Measurements from ENCODE around the gene CAPN3. TPM values are rescaled to one million over a fixed set of nuclear protein-coding genes. Genes with fewer than 3 reads are reported as not detected.

CAPN3 gene
- total RNA-seq, 1 donor from 2014 or later, result 45.4 TPM

- peaks cover 100% of the 10 kb centered on the region for H3K36me3 ChIP-seq
- DNase-seq (no peak), ATAC-seq (no peak)
- no peak overlapping the region for H3K4me3 ChIP-seq
- no peaks in the 10 kb centered on the region for H3K27me3 ChIP-seq
- intact Hi-C loops (cut with DNase I), result no loop called here
- TF ChIP-seq CTCF (IDR thresholded peaks at IDR 0.05), result no peak
- H3K4me1 ChIP-seq, result no peaks in the 10 kb centered on the region
- no peak overlapping the region for H3K27ac ChIP-seq
- no peaks in the 10 kb centered on the region for H3K9me3 ChIP-seq
Measured at GRCh38 chr15:42421376-42421775, 62.1 kb downstream of the CAPN3 start.

- Histone ChIP-seq H3K4me3 (no peak overlapping the region), H3K4me1 (no peaks in the 10 kb centered on the region), H3K27ac (no peak overlapping the region), H3K9me3 (no peaks in the 10 kb centered on the region), H3K36me3 (peaks cover 100% of the 10 kb centered on the region), H3K27me3 (no peaks in the 10 kb centered on the region)
- DNase-seq, result no peak
- TF ChIP-seq CTCF (IDR thresholded peaks at IDR 0.05), result no peak
- ATAC-seq, result no peak
- intact Hi-C loops (cut with DNase I), result no loop called here
Measured at GRCh38 chr15:42427429-42428223, 68.3 kb downstream of the CAPN3 start.

GRCh38 chr15:42444415-42445063 lies 85.2 kb downstream of the CAPN3 start:
- no peak for TF ChIP-seq CTCF (IDR thresholded peaks at IDR 0.05)
- Histone ChIP-seq H3K36me3 (peaks cover 95% of the 10 kb centered on the region), H3K4me1 (no peaks in the 10 kb centered on the region), H3K4me3 (no peak overlapping the region), H3K27ac (no peak overlapping the region), H3K27me3 (no peaks in the 10 kb centered on the region), H3K9me3 (no peaks in the 10 kb centered on the region)
- intact Hi-C loops (cut with DNase I), result no loop called here
- ATAC-seq, result no peak
- no peak for DNase-seq

GRCh38 chr15:42445551-42445950 lies 86.2 kb downstream of the CAPN3 start:
- no peaks in the 10 kb centered on the region for H3K9me3 ChIP-seq
- TF ChIP-seq CTCF (IDR thresholded peaks at IDR 0.05), result no peak
- no peak overlapping the region for H3K4me3 ChIP-seq
- no peak for DNase-seq
- peaks cover 6% of the 10 kb centered on the region for H3K4me1 ChIP-seq
- peaks cover 96% of the 10 kb centered on the region for H3K36me3 ChIP-seq
- intact Hi-C loops (cut with DNase I), result no loop called here
- H3K27ac ChIP-seq, result no peak overlapping the region
- no peak for ATAC-seq
- H3K27me3 ChIP-seq, result no peaks in the 10 kb centered on the region

GRCh38 chr15:42447599-42447998 lies 88.3 kb downstream of the CAPN3 start:
- Histone ChIP-seq H3K36me3 (peaks cover 91% of the 10 kb centered on the region), H3K27ac (no peak overlapping the region), H3K4me3 (no peak overlapping the region), H3K9me3 (no peaks in the 10 kb centered on the region), H3K27me3 (no peaks in the 10 kb centered on the region), H3K4me1 (peaks cover 6% of the 10 kb centered on the region)
- ATAC-seq (no peak), DNase-seq (no peak)
- no peak for TF ChIP-seq CTCF (IDR thresholded peaks at IDR 0.05)
- intact Hi-C loops (cut with DNase I), result no loop called here

Data from upper lobe of right lung (tissue), 1 donor.